Activated T-helper 1 cell treated with anti-CD3 and anti-CD28 coated beads, Interleukin-2, amount 50 U/mL, for 16 hours (primary cell): Measurements from ENCODE around the gene PSMB10.
A peak's percentile ranks its signal among the peaks of the same experiment; 100 is the strongest.

Experiments used
- DNase-seq, 2 donors: peaks; one replicate each; pipeline ENCODE4 v3.0.0-alpha.2; 2020; ENCODE audit warnings: low read depth in 1 of 2, low spot score in 1 of 2

Gene PSMB10

DNA sequence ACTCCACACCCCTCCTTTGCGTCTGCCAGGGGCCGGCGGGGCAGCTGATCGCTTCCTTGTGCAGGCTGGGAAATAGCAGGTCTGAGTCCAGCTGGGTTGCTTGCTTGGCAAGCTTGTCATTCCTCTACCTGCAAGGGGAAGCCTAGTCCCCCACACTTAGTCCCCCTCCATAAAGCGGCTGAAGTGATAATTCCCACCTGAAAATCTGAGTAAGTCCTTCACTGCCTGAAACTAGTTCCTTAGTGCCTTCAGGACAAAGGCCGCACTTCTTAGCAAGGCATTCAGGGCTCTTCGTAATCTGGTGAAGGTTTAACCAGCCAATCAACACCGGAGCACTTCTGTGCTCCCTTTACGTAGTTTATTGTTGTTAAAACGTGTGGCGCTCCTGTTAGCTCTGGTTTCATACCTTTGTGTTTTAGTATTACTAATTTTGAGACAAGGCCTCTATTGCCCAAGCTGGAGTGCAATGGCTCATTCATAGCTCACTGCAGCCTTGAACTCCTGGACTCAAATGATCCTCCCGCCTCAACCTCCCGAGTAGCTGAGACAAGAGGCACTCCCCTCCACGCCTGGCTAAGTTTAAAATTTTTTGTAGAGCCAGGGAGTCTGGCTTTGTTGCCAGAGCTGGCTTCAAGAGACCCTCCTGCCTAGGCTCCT, 42.8 kb downstream of the PSMB10 start:
- DNase-seq: no peak

DNA sequence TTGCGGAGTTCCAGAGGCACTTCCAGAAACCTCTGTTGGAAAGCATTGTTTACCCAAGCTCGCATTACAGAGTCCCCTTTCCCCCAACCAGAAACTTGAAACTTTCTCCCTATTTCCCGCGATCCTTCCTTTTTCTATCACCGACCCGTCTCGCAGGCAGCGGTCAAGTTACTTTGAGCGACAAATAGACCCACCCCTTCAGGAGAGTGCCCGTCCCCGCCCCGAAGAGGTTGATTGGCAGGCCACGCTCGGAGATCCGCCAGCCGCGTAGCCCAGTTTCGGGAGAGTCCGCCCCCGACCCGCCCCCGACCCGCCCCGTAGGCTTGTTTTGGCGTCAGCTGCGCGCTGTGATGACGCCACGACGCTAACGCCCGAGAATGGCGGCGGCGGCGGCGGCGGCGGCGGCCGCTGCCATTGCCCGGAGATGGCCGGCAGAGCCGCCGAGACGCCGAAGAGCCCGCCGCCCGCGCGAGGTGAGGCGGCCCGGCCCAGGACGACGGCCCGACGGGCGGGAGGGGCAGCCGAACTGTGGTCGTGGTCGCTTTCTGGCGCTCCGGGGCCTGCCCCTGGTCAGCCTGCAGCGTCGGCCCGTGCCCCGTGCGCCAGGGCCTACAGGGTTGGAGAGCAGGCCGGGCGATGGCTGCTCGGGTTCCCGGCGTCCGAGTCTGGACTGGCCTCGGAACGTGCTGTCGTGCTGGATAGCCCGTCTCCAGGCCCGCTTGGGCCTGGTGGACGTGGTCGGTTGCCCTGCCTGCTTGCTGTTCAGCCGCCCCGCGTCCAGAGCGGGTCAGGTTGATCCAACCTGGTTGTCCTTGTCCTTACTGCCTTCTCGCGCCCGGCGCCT, 43.5 kb downstream of the PSMB10 start, which contains the start of gene PSKH1:
Gene PSKH1, plus strand, starts transcription at position 356 of the 844 bp plus-strand sequence. CDS start 15,496 bp downstream, outside the sequence.
- peak; percentile 90 to 94 for DNase-seq

DNA sequence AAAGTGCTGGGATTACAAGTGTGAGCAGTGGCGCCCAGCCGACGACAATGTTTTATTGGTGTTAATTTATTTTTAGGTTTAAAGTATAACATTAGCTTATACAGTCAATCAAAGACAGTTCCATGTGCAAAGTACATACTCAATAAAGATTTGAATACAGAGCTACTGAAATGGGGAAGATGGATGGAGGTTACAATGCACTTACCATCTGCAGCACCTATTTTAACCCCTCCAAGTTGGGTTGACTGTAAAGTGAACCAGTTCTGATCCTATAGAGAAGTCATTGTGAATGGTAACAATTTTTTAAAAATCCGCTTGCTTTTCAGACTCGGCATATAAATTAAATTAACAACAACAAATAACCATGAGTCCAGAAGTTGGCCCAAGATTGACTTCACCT, 44.3 kb downstream of the PSMB10 start:
- DNase-seq: no peak

DNA sequence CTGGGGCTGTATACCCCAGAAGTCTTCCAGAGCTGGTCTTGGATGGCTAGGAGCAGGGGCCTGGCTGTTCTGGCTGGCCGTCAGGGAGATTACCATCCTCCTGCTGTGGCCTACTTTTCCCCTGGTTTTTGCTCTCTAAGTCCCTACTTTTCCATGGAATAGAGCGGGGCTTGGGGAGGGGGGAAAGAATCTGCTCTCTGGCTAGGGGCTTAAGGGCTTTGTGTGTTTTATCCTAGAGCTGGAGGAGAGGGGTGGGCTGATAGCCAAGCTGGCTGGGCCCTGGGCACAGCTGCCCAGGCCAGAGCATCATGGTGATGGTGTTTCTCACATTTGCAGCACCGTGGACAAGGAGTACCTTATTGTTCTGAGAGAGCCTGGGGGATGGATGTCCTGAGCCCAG, 48.3 kb downstream of the PSMB10 start:
- no peak for DNase-seq

DNA sequence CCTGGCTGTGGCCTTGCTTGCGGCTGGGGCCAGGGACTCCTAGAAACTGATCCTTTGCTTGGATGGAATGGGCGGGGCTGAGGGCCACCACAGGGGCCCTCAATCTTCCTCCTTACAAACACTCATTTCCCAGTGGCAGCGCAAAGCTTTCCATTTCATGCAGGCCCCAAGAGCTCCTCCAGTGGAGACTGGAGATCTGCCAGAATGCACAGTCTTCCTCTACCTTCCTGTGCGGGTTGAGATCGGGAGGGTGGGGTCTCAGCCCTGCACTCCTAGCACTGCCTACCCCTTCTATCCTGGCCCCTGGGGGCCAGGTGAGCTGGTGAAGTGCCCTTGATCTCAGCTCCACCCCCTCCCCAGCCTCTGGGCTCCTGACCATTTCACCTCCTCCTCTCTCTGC, 50.3 kb downstream of the PSMB10 start:
- no peak for DNase-seq

GRCh38 chr16:67885976-67886375, 50.7 kb downstream of the PSMB10 start:
- no peak for DNase-seq

DNA sequence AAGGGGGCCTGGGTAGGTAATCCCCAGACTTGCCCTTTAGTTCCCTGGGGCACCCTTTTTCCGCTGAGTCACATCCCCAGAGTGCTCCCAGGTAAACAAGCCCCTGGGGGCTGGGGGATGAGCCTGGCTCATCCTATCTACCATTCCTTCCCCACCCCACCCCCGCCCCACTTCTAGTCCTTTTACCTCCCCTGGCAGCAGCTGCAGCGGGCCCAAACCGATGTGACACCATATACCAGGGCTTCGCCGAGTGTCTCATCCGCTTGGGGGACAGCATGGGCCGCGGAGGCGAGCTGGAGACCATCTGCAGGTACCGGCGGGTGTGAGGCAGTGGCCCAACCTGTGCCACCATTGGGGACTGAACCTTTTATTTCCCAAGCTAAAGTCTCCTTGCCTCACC, 51.1 kb downstream of the PSMB10 start:
- DNase-seq: no peak

- DNase-seq: no peak
Measured at GRCh38 chr16:67884684-67885083, 52.0 kb downstream of the PSMB10 start, which contains the start of gene NRN1L. Gene NRN1L, plus strand, starts transcription at chr16:67884885. Its CDS starts 19 bp downstream, at chr16:67884904.
